ENCODE data around the gene LRRC10.
A peak's percentile ranks its signal among the peaks of the same experiment; 100 is the strongest.

The LRRC10 gene

GRCh38 chr12:69610729-69611128 lies at the start of gene LRRC10:
TSS of gene LRRC10 (minus strand) at chr12:69610907. CDS start at chr12:69610838, 69 bp downstream.
- DNase-seq: no peak

DNA sequence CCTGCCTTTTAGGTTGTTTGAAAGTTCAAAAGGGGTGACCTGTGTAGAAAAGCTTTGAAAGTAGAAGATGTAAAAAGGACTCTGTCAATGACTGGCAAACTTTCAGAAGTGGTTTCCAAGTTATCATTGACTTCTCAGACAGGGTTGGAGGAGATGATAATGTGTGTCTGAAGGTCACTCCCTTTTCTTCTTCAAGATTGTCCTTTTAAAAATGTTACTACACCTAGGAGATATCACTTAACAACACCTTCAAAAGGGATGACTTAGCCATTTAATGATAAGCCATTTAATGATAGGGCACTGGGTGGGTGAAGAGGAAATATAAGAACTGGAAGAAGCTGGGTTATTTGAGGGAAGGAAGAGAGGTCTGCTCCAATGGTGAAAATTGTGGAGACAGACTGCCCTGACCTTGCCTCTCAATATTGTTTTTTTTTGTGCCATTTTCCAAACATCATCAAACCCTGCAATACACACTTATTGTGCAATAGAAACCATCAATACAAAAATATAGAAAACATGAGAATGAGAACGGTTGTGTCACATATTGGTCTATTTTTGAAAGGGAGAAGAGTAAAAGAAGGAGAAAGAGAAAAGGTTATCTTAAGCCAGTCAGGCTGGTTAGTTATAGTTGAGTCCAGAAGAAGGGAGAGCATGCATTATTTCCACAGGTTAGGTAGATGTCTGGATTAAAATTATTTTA lies 49.6 kb upstream of the LRRC10 start:
- DNase-seq: no peak

GRCh38 chr12:69658203-69658602 lies 47.5 kb upstream of the LRRC10 start:
- DNase-seq: no peak

DNA sequence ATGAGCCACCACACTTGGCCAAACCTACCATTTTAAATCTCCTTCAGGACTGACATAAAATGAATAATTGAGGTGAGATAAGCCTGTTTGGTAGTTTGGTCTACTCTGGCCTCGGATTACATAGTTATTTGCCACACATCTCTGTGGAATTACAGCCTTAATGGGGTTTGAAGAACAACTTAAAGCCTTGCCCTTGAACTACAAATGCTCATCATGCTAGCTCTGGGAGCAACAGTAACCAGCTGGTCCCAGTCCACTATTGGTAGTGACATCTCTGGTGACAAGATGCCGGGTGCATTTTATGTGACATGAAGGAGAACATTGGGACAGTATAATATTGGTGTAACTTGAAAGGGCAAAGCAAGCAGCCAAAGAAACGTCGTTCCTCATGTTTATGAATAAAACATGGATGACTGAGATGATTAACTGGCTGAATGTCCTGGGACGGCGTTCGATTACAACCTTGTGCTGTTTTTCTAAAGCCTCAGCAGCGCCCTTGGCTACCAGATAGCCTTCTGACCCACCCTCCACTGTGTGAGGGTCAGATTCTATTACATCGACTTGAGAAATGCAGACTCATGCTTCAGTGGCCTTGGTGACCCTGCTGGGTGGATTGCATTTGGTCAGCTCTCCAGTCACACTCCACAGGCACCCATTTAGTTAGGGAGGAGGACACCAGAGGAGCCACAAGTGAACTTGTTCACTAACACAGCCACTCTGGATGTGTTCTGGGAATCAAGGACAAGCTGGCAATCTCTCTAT lies 46.9 kb upstream of the LRRC10 start:
- DNase-seq: no peak

GRCh38 chr12:69655616-69656340 lies 45.1 kb upstream of the LRRC10 start:
- DNase-seq: no peak

DNA sequence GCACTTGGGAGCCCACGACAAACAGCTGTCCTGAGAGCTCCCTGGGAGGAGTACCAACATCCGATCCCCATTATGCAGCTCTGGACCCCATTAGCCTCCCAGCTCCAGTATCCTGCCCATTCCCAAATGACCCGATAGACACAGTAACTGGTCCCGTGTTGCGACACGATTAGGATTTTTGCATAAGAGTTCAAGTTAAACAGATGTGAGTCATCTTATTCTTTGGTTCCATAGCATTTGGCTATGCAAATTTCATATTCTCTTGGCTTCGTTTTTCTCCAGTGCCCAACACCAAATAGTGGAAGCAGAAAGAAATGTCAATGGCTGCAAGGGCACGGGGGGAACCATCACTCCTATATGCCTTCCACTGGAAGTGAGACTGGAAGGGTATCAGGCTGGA lies 43.0 kb upstream of the LRRC10 start:
- no peak for DNase-seq

DNA sequence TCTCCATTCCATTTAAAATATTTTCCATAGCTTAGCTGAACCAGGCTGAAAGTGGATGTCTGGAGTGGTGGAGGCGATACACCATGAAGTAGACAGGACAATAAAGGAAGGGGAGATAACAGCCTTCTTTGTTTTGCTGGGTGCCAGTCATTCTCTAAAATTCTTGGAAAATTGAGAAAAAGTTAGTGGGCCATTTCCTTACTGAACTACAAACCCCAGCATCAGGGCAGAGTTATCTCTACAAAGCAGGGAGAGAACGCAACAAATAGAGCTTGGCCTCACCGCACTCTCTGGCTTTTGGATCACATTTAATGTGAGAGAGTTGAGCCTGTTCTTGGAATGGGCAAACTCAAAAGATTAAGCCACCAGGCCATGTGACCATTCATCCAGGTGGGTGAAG lies 41.2 kb upstream of the LRRC10 start:
- no peak for DNase-seq

GRCh38 chr12:69649529-69649928 lies 38.8 kb upstream of the LRRC10 start:
- DNase-seq: no peak

- DNase-seq: no peak
Observed at GRCh38 chr12:69648476-69648875, 37.8 kb upstream of the LRRC10 start.

GRCh38 chr12:69647178-69647577 lies 36.5 kb upstream of the LRRC10 start:
- no peak for DNase-seq

DNA sequence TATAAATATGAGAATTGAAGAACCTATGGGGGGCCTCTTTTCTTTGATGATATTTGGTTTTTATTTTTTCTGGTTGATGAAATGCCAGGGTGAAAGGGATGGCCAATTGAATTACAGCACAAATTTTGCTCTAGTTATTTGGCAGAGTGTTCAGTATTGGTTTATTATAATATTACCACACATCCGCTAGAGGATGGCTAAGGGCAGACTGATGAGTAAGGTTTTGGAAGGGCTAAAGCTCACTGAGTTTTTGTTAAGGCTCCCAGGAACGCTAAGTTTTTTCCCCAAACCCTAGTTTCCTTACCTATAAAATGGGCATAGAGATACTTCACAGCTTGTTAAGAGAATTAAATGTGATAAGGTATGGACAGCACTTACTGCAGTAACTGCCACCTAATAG lies 34.3 kb upstream of the LRRC10 start:
- DNase-seq: no peak

- DNase-seq: no peak
Observed at GRCh38 chr12:69644511-69644910, 33.8 kb upstream of the LRRC10 start.

GRCh38 chr12:69642531-69642930 lies 31.8 kb upstream of the LRRC10 start:
- DNase-seq: no peak

GRCh38 chr12:69641546-69641945 lies 30.8 kb upstream of the LRRC10 start:
- no peak for DNase-seq

GRCh38 chr12:69639400-69640016 lies 28.8 kb upstream of the LRRC10 start:
- peak; percentile 63 for DNase-seq

DNA sequence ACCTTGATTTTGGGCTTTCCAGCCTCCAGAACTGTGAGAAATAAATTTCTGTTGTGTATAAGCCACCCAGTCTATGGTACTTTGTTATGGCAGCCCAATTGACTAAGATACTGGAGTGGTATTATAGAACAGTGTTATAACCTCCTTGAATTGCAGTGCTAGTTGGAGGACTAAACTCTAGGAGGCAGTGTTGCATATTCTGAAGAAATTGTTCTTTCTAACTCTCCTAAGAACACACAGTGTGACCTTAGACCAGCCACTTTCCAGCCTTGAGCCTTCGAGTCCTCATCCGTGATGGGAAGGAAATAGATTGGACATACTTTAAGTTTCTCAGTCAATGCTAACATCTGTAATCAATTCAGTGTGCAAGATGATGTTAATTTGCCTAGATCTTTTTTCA lies 22.4 kb upstream of the LRRC10 start:
- no peak for DNase-seq

- no peak for DNase-seq
Observed at GRCh38 chr12:69630191-69630590, 19.5 kb upstream of the LRRC10 start.

GRCh38 chr12:69627501-69627900 lies 16.8 kb upstream of the LRRC10 start:
- no peak for DNase-seq

DNA sequence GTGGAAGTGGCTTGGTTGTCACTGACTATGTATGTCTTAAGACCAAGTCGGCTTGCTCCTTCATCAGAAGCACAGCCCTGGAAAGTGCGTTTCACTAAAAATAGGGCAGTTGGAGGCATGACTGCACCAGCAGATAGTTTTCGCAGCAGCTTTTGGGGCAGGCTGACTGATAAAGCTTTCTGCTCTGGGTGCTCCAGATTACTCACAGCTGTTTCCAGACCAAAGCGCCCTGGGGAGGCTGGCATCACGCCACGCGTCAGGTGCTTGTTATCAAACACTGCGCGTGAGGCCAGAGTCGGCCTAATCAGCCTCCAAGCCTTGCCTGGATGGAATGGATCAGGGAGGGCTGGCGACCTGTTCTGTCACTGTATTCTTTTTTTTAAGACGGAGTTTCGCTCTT lies 13.3 kb upstream of the LRRC10 start:
- no peak for DNase-seq

- DNase-seq: no peak
Observed at GRCh38 chr12:69621551-69621950, 10.8 kb upstream of the LRRC10 start.

GRCh38 chr12:69620921-69621320 lies 10.2 kb upstream of the LRRC10 start:
- DNase-seq: no peak

DNA sequence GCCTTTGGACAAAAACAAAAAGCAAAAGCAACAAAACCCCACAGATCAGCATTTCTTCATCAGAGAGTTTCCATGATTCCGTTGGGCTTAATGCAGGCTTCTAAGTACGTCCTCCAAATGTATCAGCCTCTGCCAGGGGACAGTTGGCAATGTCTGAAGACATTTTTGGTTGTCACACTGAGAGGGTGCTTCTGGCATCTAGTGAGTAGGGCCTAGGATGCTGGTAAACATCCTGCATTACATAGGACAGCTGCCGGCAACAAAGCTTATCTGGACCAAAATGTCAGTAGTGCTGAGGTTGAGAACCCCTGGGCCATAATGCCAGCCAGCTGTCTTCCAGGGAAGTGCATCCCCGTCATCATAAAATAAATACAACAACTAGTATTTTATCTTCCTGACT lies 9.4 kb upstream of the LRRC10 start:
- no peak for DNase-seq

GRCh38 chr12:69619050-69619449 lies 8.3 kb upstream of the LRRC10 start:
- DNase-seq: no peak

Data from stimulated activated CD4-positive, alpha-beta T cell treated with anti-CD3 and anti-CD28 coated beads, Interleukin-4, amount 100 ng/mL, for 24 hours (primary cell).